A549 (cell line): ENCODE results near the gene B3GALT6. TPM values are rescaled to one million over a fixed set of nuclear protein-coding genes. Genes with fewer than 3 reads are reported as not detected.

ENCODE experiments used
- ATAC-seq, 2 experiments: fragments of 200-7000 bp in 1 of 2; fragments of >200 bp in 1 of 2; cut with Nextera tagmentation in 1 of 2; cut with Tn5 transposase in 1 of 2; 3 replicates each; pipeline versions ENCODE4 v1.8.0 to v1.9.1; 2018 to 2020; ENCODE audit warnings: mild to moderate bottlenecking in 1 of 2, moderate library complexity in 1 of 2
- CTCF ChIA-PET: fragments of 300-600 bp; sonication (Branson Sonifier 250); formaldehyde crosslinking; extraction: SDS; loops from one replicate; lab custom pipeline; 2021; ENCODE audit warnings: antibody characterized with exemption, inconsistent platforms; lab: Yijun Ruan, JAX
- POLR2A ChIA-PET: fragments of 350-600 bp; formaldehyde crosslinking; extraction: SDS; loops from one replicate; lab custom pipeline; 2021; ENCODE audit warnings: antibody characterized with exemption, inconsistent platforms; lab: Yijun Ruan, JAX
- DNase-seq, 2 experiments: peaks; one replicate each; pipeline versions ENCODE4 v3.0.0 to v3.0.0-alpha.2; 2011 to 2016; ENCODE audit warnings: low read depth in 1 of 2, low spot score in 1 of 2
- FAIRE-seq: peaks from 2 replicates; lab custom pipeline; 2011; peaks lifted over from hg19 to GRCh38; lab: Jason Lieb, UNC
- H3K27ac ChIP-seq, 2 experiments: fragments of >200 bp; sonication (Bioruptor Twin); formaldehyde crosslinking; 3 replicates each; pipeline ENCODE4 v1.5.1; 2016 to 2017
- H3K4me1 ChIP-seq: fragments of >200 bp; sonication (Bioruptor Twin); formaldehyde crosslinking; 3 replicates; pipeline ENCODE4 v1.6.1; 2016
- H3K4me2 ChIP-seq: fragments of >200 bp; sonication (Bioruptor Twin); formaldehyde crosslinking; 3 replicates; pipeline ENCODE4 v1.6.1; 2016
- H3K4me3 ChIP-seq: fragments of >200 bp; sonication (Bioruptor Twin); formaldehyde crosslinking; 3 replicates; pipeline ENCODE4 v1.5.1; 2016
- H3K9me3 ChIP-seq: fragments of >200 bp; sonication (Bioruptor Twin); formaldehyde crosslinking; 3 replicates; pipeline ENCODE4 v1.6.1; 2016
- BHLHE40 ChIP-seq: IDR thresholded peaks from 2 replicates; pipeline ENCODE4 v1.6.1; 2012; ENCODE audit warnings: low read depth, low read length, inconsistent platforms
- CEBPB ChIP-seq, 2 experiments: fragments of >200 bp in 1 of 2; sonication (Bioruptor Twin) in 1 of 2; formaldehyde crosslinking in 1 of 2; IDR thresholded peaks; 2 replicates each; pipeline ENCODE4 v1.6.1; 2012 to 2016
- EP300 ChIP-seq, 2 experiments: fragments of >200 bp; sonication (Bioruptor Twin); formaldehyde crosslinking; IDR thresholded peaks; 2 replicates in 1 of 2; 3 replicates in 1 of 2; pipeline ENCODE4 v1.6.1; 2016 to 2017
- ESRRA ChIP-seq: fragments of 150-350 bp; IDR thresholded peaks from 2 replicates; pipeline ENCODE4 v1.6.1; 2014; ENCODE audit warnings: mild to moderate bottlenecking, low read length, borderline replicate concordance
- FOSL2 ChIP-seq, 2 experiments: fragments of 450-650 bp in 1 of 2; fragments of >200 bp in 1 of 2; sonication (Bioruptor Twin) in 1 of 2; formaldehyde crosslinking; IDR thresholded peaks; 2 replicates each; pipeline versions ENCODE4 v1.5.0 to v1.6.1; 2016 to 2020; ENCODE audit warnings: mild to moderate bottlenecking in 1 of 2, moderate library complexity in 1 of 2
- HEYL ChIP-seq: fragments of 250-450 bp; sonication (Bioruptor Pico); IDR thresholded peaks from 2 replicates; pipeline ENCODE4 v1.8.0; 2021; ENCODE audit warnings: mild to moderate bottlenecking, moderate library complexity
- HOXA7 ChIP-seq: fragments of 250-450 bp; sonication (Bioruptor Pico); IDR thresholded peaks from 2 replicates; pipeline ENCODE4 v1.5.0; 2020; ENCODE audit warnings: mild to moderate bottlenecking, moderate library complexity
- HOXB5 ChIP-seq: fragments of 250-450 bp; sonication (Bioruptor Pico); IDR thresholded peaks from 2 replicates; pipeline ENCODE4 v1.5.0; 2020; ENCODE audit warnings: mild to moderate bottlenecking, moderate library complexity
- JUNB ChIP-seq: fragments of >200 bp; sonication (Bioruptor Twin); formaldehyde crosslinking; IDR thresholded peaks from 2 replicates; pipeline ENCODE4 v1.6.1; 2016
- KDM5A ChIP-seq: fragments of 200-600 bp; sonication (generic); IDR thresholded peaks from 2 replicates; pipeline ENCODE4 v1.6.1; 2016; ENCODE audit warnings: antibody characterized with exemption, mild to moderate bottlenecking
- NR3C1 ChIP-seq: fragments of >200 bp; sonication (Bioruptor Twin); formaldehyde crosslinking; IDR thresholded peaks from 3 replicates; pipeline ENCODE4 v1.6.1; 2017
- SMC3 ChIP-seq: fragments of >200 bp; sonication (Bioruptor Twin); formaldehyde crosslinking; IDR thresholded peaks from 3 replicates; pipeline ENCODE4 v1.6.1; 2018; ENCODE audit warnings: inconsistent platforms
- SREBF2 ChIP-seq: fragments of 450-650 bp; IDR thresholded peaks from 2 replicates; pipeline ENCODE4 v1.6.1; 2014; ENCODE audit warnings: mild to moderate bottlenecking, moderate library complexity
- TP53 ChIP-seq: fragments of 250-450 bp; sonication (Bioruptor Pico); IDR thresholded peaks from 2 replicates; pipeline ENCODE4 v1.5.0; 2021; ENCODE audit warnings: mild to moderate bottlenecking, moderate library complexity
- ZC3H11A ChIP-seq: fragments of 450-650 bp; IDR thresholded peaks from 2 replicates; pipeline ENCODE4 v1.6.1; 2014; ENCODE audit warnings: antibody characterized with exemption, mild to moderate bottlenecking
- WGBS: methylation state at CpG from one replicate; pipeline ENCODE4 v1.1.6; 2017; ENCODE audit errors: missing lambda C conversion rate; 5-methylcytosine and 5-hydroxymethylcytosine counted together
- polyA plus RNA-seq, 4 experiments: library from polyadenylated mRNA; depleted of rRNA in 3 of 4; stranded (reverse); fragments of >200 nt; fragmentation: RNase III in 1 of 4; extraction: RNeasy Plus Mini Kit Qiagen cat#74134 plus additional on column Dnase treatment in 1 of 4; gene quantifications; 2 replicates in 3 of 4; 3 replicates in 1 of 4; pipeline ENCODE4 v1.2.3, GENCODE V29; 2011 to 2017
- TF ChIP-seq, protein P1 (sequence below): fragments of 450-650 bp; IDR thresholded peaks from 2 replicates; pipeline ENCODE4 v1.6.1; 2014; ENCODE audit warnings: antibody characterized with exemption
- TF ChIP-seq, protein P2 (sequence below): IDR thresholded peaks from 2 replicates; pipeline ENCODE4 v1.6.1; 2012; ENCODE audit warnings: low read depth, borderline replicate concordance
- TF ChIP-seq, protein P3 (sequence below): fragments of 200-600 bp; sonication (generic); IDR thresholded peaks from 2 replicates; pipeline ENCODE4 v1.6.1; 2016; ENCODE audit warnings: antibody characterized with exemption, mild to moderate bottlenecking, moderate library complexity
- TF ChIP-seq, protein P4 (sequence below): fragments of >200 bp; sonication (Bioruptor Twin); formaldehyde crosslinking; IDR thresholded peaks from 3 replicates; pipeline ENCODE4 v1.5.1; 2016

Gene B3GALT6
- polyA plus RNA-seq, 2 of the 4 experiments (the other 2 are of a cell fraction), result 12.5 to 12.9 TPM

DNA sequence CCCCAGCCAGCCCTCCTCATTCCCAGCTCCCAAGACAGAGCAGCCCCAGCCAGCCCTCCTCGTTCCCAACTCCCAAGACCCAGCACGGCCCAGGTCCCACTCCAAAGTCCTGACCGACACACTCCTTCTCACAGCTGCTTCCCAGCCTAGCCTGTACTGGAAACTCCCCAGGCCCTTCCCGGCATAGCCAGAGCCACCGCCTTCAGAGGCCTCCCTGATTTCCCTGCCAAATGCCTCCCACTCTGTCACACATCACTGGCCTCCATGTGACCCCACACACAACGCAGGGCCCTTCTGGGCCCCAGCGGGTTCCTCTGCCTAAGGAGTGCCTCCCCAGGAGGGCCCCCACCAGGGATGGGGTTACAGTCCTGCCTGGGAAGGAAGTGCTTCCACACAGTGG lies 38.8 kb downstream of the B3GALT6 start:
- POLR2A ChIA-PET, result interaction anchor here (0.7 to 1.1 kb wide), 2 partner anchors 11 to 154 kb away, joined by 3 to 5 read pairs; no protein-coding TSS in a partner anchor
- Histone ChIP-seq H3K9me3 (no peaks in the 10 kb centered on the region), H3K4me2 (peak overlapping the region; percentile 93; the same call in 2 of the 3 replicates), H3K4me3 (no peak overlapping the region), H3K4me1 (peaks cover 17% of the 10 kb centered on the region), H3K27ac (no peak overlapping the region)
- CTCF ChIA-PET, result interaction anchor here (1.3 to 1.4 kb wide), 2 partner anchors 21 to 149 kb away, joined by 3 to 7 read pairs; no protein-coding TSS in a partner anchor
- 96% methylated on average over 6 of the region's 7 CpGs for WGBS
- no peak for DNase-seq
- no peak for ATAC-seq
- no peak for FAIRE-seq
- TF ChIP-seq HOXA7 (CRISPR knock-in tag), result no peak
- no peak for TF ChIP-seq EP300 (IDR thresholded peaks at IDR 0.05)
- TF ChIP-seq SMC3, result no peak
- no peak for TF ChIP-seq ESRRA
- no peak for TF ChIP-seq HOXB5
- TF ChIP-seq ZC3H11A, result no peak
- TF ChIP-seq, protein P1, sequence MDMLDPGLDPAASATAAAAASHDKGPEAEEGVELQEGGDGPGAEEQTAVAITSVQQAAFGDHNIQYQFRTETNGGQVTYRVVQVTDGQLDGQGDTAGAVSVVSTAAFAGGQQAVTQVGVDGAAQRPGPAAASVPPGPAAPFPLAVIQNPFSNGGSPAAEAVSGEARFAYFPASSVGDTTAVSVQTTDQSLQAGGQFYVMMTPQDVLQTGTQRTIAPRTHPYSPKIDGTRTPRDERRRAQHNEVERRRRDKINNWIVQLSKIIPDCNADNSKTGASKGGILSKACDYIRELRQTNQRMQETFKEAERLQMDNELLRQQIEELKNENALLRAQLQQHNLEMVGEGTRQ, result no peak
- no peak for TF ChIP-seq HEYL (CRISPR knock-in tag)
- TF ChIP-seq KDM5A, result no peak
- TF ChIP-seq FOSL2 (IDR thresholded peaks at IDR 0.05), result no peak
- TF ChIP-seq FOSL2 (CRISPR knock-in tag; IDR thresholded peaks at IDR 0.05), result no peak
- TF ChIP-seq NR3C1, result no peak
- TF ChIP-seq, protein P2, sequence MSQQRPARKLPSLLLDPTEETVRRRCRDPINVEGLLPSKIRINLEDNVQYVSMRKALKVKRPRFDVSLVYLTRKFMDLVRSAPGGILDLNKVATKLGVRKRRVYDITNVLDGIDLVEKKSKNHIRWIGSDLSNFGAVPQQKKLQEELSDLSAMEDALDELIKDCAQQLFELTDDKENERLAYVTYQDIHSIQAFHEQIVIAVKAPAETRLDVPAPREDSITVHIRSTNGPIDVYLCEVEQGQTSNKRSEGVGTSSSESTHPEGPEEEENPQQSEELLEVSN, result no peak
- no peak for TF ChIP-seq TP53 (CRISPR knock-in tag)
- TF ChIP-seq, protein P3, sequence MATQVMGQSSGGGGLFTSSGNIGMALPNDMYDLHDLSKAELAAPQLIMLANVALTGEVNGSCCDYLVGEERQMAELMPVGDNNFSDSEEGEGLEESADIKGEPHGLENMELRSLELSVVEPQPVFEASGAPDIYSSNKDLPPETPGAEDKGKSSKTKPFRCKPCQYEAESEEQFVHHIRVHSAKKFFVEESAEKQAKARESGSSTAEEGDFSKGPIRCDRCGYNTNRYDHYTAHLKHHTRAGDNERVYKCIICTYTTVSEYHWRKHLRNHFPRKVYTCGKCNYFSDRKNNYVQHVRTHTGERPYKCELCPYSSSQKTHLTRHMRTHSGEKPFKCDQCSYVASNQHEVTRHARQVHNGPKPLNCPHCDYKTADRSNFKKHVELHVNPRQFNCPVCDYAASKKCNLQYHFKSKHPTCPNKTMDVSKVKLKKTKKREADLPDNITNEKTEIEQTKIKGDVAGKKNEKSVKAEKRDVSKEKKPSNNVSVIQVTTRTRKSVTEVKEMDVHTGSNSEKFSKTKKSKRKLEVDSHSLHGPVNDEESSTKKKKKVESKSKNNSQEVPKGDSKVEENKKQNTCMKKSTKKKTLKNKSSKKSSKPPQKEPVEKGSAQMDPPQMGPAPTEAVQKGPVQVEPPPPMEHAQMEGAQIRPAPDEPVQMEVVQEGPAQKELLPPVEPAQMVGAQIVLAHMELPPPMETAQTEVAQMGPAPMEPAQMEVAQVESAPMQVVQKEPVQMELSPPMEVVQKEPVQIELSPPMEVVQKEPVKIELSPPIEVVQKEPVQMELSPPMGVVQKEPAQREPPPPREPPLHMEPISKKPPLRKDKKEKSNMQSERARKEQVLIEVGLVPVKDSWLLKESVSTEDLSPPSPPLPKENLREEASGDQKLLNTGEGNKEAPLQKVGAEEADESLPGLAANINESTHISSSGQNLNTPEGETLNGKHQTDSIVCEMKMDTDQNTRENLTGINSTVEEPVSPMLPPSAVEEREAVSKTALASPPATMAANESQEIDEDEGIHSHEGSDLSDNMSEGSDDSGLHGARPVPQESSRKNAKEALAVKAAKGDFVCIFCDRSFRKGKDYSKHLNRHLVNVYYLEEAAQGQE, result no peak
- no peak for TF ChIP-seq SREBF2
- no peak for TF ChIP-seq BHLHE40
- no peak for TF ChIP-seq CEBPB (IDR thresholded peaks at IDR 0.05)

DNA sequence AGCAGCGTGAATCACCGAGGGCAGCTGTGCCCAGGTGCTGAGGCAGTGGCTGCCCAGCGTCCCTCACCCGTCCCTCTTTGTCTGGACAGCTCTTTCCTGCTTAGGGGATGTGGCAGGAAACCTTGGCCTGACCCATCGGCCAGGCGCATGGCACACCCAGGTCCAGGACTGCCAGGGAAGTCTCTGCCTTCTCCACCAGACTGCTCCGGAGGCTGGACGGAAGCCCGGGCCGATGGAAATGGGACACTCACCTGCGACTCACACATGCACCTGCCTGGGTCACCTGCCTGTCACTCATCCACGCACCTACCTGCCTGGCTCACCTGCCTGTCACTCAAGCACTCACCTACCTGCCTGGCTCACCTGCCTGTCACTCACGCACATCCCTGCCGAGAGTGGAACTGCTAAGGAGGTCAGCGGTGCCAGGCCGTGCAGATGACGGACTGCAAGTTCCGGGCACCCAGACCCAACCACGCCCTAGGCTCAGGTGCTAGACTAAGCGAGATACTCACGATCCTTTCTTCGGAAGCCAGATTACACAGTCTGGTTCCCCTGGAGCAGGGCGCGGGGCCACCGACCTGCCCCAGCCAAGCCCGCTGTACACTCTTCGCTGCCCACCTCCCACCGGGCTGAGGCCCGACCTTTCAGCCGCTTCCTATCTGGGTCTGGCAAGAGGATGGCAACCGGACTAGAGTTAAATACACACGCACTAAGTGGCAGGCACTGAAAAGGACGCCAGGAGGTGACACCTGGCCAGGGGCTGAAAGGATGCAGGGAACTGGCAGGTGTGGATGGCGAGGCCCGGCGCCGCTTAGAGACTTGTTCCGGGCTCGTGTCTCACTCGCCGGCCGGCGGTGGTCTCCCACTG lies 40.5 kb downstream of the B3GALT6 start:
- TF ChIP-seq NR3C1 (no peak), JUNB (no peak)
- TF ChIP-seq, protein P4, sequence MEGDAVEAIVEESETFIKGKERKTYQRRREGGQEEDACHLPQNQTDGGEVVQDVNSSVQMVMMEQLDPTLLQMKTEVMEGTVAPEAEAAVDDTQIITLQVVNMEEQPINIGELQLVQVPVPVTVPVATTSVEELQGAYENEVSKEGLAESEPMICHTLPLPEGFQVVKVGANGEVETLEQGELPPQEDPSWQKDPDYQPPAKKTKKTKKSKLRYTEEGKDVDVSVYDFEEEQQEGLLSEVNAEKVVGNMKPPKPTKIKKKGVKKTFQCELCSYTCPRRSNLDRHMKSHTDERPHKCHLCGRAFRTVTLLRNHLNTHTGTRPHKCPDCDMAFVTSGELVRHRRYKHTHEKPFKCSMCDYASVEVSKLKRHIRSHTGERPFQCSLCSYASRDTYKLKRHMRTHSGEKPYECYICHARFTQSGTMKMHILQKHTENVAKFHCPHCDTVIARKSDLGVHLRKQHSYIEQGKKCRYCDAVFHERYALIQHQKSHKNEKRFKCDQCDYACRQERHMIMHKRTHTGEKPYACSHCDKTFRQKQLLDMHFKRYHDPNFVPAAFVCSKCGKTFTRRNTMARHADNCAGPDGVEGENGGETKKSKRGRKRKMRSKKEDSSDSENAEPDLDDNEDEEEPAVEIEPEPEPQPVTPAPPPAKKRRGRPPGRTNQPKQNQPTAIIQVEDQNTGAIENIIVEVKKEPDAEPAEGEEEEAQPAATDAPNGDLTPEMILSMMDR, result no peak
- peak overlapping the region; percentile 93 for H3K4me2 ChIP-seq
- DNase-seq (no peak), FAIRE-seq (no peak), ATAC-seq (no peak)
- H3K4me3 ChIP-seq, result peak overlapping the region; percentile 99
- H3K9me3 ChIP-seq, result no peaks in the 10 kb centered on the region
- peaks cover 17% of the 10 kb centered on the region for H3K4me1 ChIP-seq
- 49% methylated on average over 19 of the region's 43 CpGs for WGBS
- H3K27ac ChIP-seq, result peak overlapping the region; percentile 95 to 99
- ChIA-PET POLR2A (no interaction called here), CTCF (interaction anchor here (1.0 to 1.4 kb wide), 2 partner anchors 34 to 150 kb away, joined by 3 to 7 read pairs; no protein-coding TSS in a partner anchor)
